Adrenal gland (tissue), 12 donors: ENCODE measurements around the gene CIC. TPM values are rescaled to one million over a fixed set of nuclear protein-coding genes. Genes with fewer than 3 reads are reported as not detected.

Experiments
- DNase-seq, 7 donors: peaks; one replicate each; pipeline ENCODE4 v3.0.0-alpha.2; 2019 to 2020
- H3K27ac ChIP-seq, 5 donors: fragments of 200-600 bp; sonication (generic) in 4 of 5; 1 replicate in 3 of 5; 2 replicates in 2 of 5; pipeline versions ENCODE4 v1.5.1 to v1.8.0; 2016 to 2020; ENCODE audit warnings: mild to moderate bottlenecking in 1 of 5
- H3K27me3 ChIP-seq: fragments of 200-600 bp; 2 replicates; pipeline ENCODE4 v1.8.0; 2021
- H3K36me3 ChIP-seq, 2 donors: fragments of 200-600 bp; replicated peaks in 1 of 2; 1 replicate in 1 of 2; 2 replicates in 1 of 2; pipeline versions ENCODE4 v1.5.1 to v1.8.0; 2018 to 2022
- H3K4me1 ChIP-seq, 2 donors: fragments of 200-600 bp; replicated peaks in 1 of 2; 1 replicate in 1 of 2; 2 replicates in 1 of 2; pipeline versions ENCODE4 v1.5.1 to v1.8.0; 2018 to 2021
- H3K4me3 ChIP-seq, 4 donors: fragments of 200-600 bp; sonication (generic) in 3 of 4; one replicate each; pipeline ENCODE4 v1.5.1; 2016 to 2018
- H3K9me3 ChIP-seq, 3 donors: fragments of 200-600 bp; sonication (generic) in 1 of 3; replicated peaks in 1 of 3; 1 replicate in 2 of 3; 2 replicates in 1 of 3; pipeline versions ENCODE4 v1.5.1 to v1.8.0; 2016 to 2021
- POLR2A ChIP-seq, 2 donors: fragments of 450-650 bp; IDR thresholded peaks; one replicate each; pipeline ENCODE4 v1.6.1; 2017; ENCODE audit warnings: antibody characterized with exemption in 2 of 2, mild to moderate bottlenecking in 2 of 2, moderate library complexity in 1 of 2
- WGBS, 4 donors: extraction: QIAGEN DNeasy Blood & Tissue Kit in 2 of 4; methylation state at CpG; one replicate each; pipeline versions ENCODE4 v1.1.5 to v1.1.7; 2013 to 2017; 5-methylcytosine and 5-hydroxymethylcytosine counted together
- intact Hi-C, 2 donors: fragments of 100-400 bp; cut with DNase I; formaldehyde crosslinking; loops; one replicate each; pipeline versions ENCODE4 v1.14.1 to v1.15.0; 2022 to 2023
- polyA plus RNA-seq, 3 donors: library from polyadenylated mRNA; stranded (reverse); fragments of 200-250 nt in 2 of 3; fragments of 350-450 nt in 1 of 3; fragmentation: Illumina TruSeq in 1 of 3; extraction: RNeasy Lipid Tissue Mini Kit (QIAGEN cat#74804) in 1 of 3; gene quantifications; one replicate each; pipeline ENCODE4 v1.2.3, GENCODE V29; 2013 to 2014
- total RNA-seq, 9 donors: library from RNA; depleted of rRNA in 4 of 9; stranded (reverse); fragments of >200 nt in 4 of 9; fragments of 120-200 nt in 1 of 9; fragmentation: NEBNext Ultra II Directional in 1 of 9; extraction: Animal tissue kit (Norgen Biotek cat#: 25700) in 1 of 9; gene quantifications; one replicate each; pipeline versions ENCODE4 v1.1.0 to v1.2.4, GENCODE V29; 2013 to 2023
- TF ChIP-seq, protein P1 (sequence below), 6 experiments: fragments of 450-650 bp in 4 of 6; fragments of 200-600 bp in 2 of 6; sonication (generic) in 1 of 6; IDR thresholded peaks; 1 replicate in 5 of 6; 2 replicates in 1 of 6; pipeline versions ENCODE4 v1.5.1 to v1.8.0; 2016 to 2021; ENCODE audit warnings: antibody characterized with exemption in 6 of 6, mild to moderate bottlenecking in 2 of 6, moderate library complexity in 1 of 6
- donor health status: healthy with polysubstance abuse.
- donor health status: Bipolar disorder and iron deficiency.
- donor health status: DM: yes; HTN: yes; CAD: no.
- donor health status: DM: no; HTN: no; CAD: no.
- donor health status: DM: no; HTN: no; CAD: no.
- donor health status: DM: yes; HTN: yes; CAD: no.

CIC gene
- total and polyA plus RNA-seq, 12 donors = 11.9 to 171 (median 71.9) TPM

DNA sequence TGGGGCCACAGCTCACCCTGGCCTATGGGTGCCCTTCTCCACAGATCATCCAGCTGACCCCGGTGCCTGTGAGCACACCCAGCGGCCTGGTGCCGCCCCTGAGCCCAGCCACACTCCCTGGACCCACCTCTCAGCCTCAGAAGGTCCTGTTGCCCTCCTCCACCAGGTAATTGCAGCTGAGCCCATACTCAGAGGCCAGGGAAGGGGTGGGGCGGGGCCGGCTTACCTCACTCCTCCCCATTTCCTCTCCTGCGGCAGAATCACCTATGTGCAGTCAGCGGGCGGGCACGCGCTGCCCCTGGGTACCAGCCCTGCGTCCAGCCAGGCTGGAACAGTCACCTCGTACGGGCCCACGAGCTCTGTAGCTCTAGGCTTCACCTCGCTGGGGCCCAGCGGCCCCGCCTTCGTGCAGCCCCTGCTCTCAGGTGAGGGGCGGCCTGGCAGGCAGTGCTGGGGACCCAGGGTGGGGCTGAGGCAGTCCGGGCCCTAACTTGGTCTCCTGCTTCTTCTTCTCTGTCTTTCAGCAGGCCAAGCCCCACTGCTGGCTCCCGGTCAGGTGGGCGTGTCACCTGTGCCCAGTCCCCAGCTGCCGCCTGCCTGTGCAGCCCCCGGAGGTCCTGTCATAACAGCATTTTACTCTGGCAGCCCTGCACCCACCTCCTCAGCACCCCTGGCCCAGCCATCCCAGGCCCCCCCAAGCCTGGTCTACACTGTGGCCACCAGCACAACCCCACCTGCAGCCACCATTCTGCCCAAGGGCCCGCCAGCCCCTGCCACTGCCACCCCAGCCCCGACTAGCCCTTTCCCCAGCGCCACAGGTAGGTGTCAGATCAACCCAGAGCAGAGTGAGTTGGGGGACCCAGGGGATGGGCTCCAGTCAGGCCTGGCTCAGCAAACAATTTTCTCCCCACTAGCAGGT, 23.2 kb downstream of the CIC start:
- no peaks in the 10 kb centered on the region for H3K4me1 ChIP-seq
- TF ChIP-seq POLR2A (IDR thresholded peaks at IDR 0.05) = no peak
- TF ChIP-seq, protein P1, sequence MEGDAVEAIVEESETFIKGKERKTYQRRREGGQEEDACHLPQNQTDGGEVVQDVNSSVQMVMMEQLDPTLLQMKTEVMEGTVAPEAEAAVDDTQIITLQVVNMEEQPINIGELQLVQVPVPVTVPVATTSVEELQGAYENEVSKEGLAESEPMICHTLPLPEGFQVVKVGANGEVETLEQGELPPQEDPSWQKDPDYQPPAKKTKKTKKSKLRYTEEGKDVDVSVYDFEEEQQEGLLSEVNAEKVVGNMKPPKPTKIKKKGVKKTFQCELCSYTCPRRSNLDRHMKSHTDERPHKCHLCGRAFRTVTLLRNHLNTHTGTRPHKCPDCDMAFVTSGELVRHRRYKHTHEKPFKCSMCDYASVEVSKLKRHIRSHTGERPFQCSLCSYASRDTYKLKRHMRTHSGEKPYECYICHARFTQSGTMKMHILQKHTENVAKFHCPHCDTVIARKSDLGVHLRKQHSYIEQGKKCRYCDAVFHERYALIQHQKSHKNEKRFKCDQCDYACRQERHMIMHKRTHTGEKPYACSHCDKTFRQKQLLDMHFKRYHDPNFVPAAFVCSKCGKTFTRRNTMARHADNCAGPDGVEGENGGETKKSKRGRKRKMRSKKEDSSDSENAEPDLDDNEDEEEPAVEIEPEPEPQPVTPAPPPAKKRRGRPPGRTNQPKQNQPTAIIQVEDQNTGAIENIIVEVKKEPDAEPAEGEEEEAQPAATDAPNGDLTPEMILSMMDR (IDR thresholded peaks at IDR 0.05) = no peak
- H3K36me3 ChIP-seq = peaks cover 0 to 80% of the 10 kb centered on the region in 2 donors
- H3K27ac ChIP-seq = no peak overlapping the region
- intact Hi-C loops = loop anchor here (5.0 kb wide), 1 partner anchor 45 kb away; no protein-coding TSS in a partner anchor
- WGBS, 4 donors = 85 to 94% (median 92%) methylated on average over 13 to 27 of the region's 27 CpGs
- H3K9me3 ChIP-seq = no peaks in the 10 kb centered on the region
- DNase-seq = peak in 1 of 7 donors; percentile 17
- H3K4me3 ChIP-seq = no peak overlapping the region
- H3K27me3 ChIP-seq = no peaks in the 10 kb centered on the region

DNA sequence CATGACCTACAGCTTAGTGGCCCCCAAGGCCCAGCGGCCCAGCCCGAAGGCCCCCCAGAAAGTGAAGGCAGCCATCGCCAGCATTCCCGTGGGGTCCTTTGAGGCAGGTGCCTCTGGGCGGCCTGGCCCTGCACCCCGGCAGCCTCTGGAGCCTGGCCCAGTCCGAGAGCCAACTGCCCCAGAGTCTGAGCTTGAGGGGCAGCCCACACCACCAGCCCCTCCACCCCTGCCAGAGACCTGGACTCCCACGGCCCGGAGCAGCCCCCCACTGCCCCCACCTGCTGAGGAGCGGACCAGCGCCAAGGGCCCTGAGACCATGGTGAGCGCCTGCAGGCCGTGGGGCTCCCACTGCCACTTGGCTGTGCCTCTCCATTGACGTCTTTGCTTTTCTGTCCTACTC, 23.9 kb downstream of the CIC start:
- peak in 1 of 7 donors; percentile 26 for DNase-seq
- no peak overlapping the region for H3K4me3 ChIP-seq
- WGBS, 4 donors = 85 to 89% (median 86%) methylated on average over 3 to 14 of the region's 14 CpGs
- no peaks in the 10 kb centered on the region for H3K4me1 ChIP-seq
- TF ChIP-seq, protein P1 (IDR thresholded peaks at IDR 0.05) = no peak
- no peak for TF ChIP-seq POLR2A (IDR thresholded peaks at IDR 0.05)
- intact Hi-C loops = loop anchor here (5.0 kb wide), 1 partner anchor 46 kb away; no protein-coding TSS in a partner anchor
- no peak overlapping the region for H3K27ac ChIP-seq
- no peaks in the 10 kb centered on the region for H3K9me3 ChIP-seq
- no peaks in the 10 kb centered on the region for H3K27me3 ChIP-seq
- H3K36me3 ChIP-seq = peaks cover 0 to 73% of the 10 kb centered on the region in 2 donors

DNA sequence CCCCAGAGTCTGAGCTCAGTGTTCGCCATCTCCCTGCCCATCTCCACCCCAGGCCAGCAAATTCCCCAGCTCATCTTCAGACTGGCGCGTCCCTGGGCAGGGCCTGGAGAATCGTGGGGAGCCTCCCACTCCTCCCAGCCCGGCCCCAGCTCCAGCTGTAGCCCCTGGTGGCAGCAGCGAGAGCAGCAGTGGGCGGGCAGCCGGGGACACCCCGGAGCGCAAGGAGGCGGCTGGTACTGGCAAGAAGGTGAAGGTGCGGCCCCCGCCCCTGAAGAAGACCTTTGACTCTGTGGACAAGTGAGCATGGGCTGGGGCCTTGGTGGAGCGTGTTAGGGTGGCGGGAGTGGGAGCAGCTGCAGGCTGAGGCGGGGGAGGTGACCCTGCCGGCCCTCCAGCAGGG, 24.5 kb downstream of the CIC start:
- DNase-seq = peak in 2 of 7 donors; percentile 18 to 29
- intact Hi-C loops = loop anchor here (5.0 kb wide), 1 partner anchor 46 kb away; no protein-coding TSS in a partner anchor
- Histone ChIP-seq H3K36me3 (peaks cover 0 to 67% of the 10 kb centered on the region in 2 donors), H3K27me3 (no peaks in the 10 kb centered on the region), H3K4me3 (no peak overlapping the region), H3K4me1 (no peaks in the 10 kb centered on the region), H3K27ac (no peak overlapping the region), H3K9me3 (no peaks in the 10 kb centered on the region)
- 72 to 94% (median 85%) methylated on average over 7 to 17 of the region's 17 CpGs for whole genome bisulfite sequencing, 4 donors
- TF ChIP-seq, protein P1 (IDR thresholded peaks at IDR 0.05) = peak in 1 of 6 experiments; percentile 2
- no peak for TF ChIP-seq POLR2A (IDR thresholded peaks at IDR 0.05)

DNA sequence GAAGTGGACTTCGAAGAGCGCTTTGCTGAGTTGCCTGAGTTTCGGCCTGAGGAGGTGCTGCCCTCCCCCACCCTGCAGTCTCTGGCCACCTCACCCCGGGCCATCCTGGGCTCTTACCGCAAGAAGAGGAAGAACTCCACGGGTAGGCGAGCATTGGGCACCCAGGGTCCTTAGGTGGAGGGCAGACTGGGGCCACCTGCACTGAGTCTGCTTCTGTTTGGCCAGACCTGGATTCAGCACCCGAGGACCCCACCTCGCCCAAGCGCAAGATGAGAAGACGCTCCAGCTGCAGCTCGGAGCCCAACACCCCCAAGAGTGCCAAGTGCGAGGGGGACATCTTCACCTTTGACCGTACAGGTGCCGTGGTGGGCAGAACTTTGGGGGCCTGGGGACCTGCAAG, 24.9 kb downstream of the CIC start:
- WGBS, 4 donors = 85 to 93% (median 91%) methylated on average over 6 to 15 of the region's 15 CpGs; no CpG with 5 or more reads in 1 of the 4 donors
- intact Hi-C loops = loop anchor here (5.0 kb wide), 1 partner anchor 47 kb away; no protein-coding TSS in a partner anchor
- peak in 2 of 7 donors; percentile 21 to 23 for DNase-seq
- Histone ChIP-seq H3K4me3 (no peak overlapping the region), H3K27me3 (no peaks in the 10 kb centered on the region), H3K27ac (no peak overlapping the region), H3K9me3 (no peaks in the 10 kb centered on the region), H3K36me3 (peaks cover 0 to 63% of the 10 kb centered on the region in 2 donors), H3K4me1 (no peaks in the 10 kb centered on the region)
- TF ChIP-seq, protein P1 (IDR thresholded peaks at IDR 0.05) = no peak
- no peak for TF ChIP-seq POLR2A (IDR thresholded peaks at IDR 0.05)
